ENCODE data around the gene HERC6.

Gene HERC6

DNA sequence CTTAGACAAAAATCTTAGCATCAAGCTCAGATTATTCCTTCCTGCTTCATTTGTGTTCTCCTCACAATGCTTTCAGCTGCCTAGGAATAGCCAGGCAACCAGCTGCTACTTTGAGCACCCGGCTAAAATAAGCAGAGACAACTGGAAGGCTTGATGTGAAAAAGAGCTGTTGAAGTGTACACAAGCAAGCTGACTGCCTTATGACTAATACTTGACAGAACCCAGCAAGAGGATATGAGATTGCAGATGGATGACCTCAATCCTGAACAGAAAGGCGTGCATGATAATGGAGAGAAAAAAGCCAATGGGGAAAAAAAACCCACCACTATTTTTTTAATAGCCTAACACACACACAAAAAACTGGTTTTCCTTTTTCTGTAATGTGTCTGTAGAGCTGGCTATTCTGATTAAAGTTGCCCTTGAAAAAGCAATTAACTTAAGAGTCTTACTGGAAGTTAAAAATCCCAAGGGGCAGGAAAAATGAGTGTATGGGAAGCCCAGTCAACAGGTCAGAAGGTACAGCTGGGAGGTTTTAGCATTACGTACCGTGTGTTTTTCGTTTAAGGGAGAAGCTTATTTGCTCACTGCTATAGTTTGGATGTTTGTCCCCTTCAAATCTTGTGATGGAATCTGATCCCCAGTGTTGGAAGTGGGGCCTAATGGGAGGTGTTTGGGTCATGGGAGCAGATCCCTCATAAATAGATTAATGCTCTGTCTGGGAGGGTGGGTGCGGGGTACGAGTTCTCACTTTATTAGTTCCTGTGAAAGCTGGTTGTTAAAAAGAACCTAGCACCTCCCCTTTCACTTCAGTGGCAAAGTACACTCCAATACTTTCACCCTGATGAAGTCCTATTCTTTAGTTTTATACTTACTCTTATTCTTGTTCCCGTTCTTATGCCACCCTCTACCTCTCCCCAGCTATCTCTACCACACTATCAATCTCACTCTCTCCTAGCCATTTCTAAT lies 37.1 kb upstream of the HERC6 start:
- TF ChIP-seq YY1 (IDR thresholded peaks at IDR 0.05; ENCODE audit: low read depth) = no peak
- no peak for TF ChIP-seq CREB1 (IDR thresholded peaks at IDR 0.05; ENCODE audit: low read depth)
- TF ChIP-seq TAF1 (IDR thresholded peaks at IDR 0.05; ENCODE audit: low read depth) = no peak
- TF ChIP-seq, protein P1, sequence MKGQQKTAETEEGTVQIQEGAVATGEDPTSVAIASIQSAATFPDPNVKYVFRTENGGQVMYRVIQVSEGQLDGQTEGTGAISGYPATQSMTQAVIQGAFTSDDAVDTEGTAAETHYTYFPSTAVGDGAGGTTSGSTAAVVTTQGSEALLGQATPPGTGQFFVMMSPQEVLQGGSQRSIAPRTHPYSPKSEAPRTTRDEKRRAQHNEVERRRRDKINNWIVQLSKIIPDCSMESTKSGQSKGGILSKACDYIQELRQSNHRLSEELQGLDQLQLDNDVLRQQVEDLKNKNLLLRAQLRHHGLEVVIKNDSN (IDR thresholded peaks at IDR 0.05) = no peak
- no peak for TF ChIP-seq RAD21 (IDR thresholded peaks at IDR 0.05; ENCODE audit: low read depth)
- no peak for TF ChIP-seq FOXM1 (IDR thresholded peaks at IDR 0.05; ENCODE audit: borderline replicate concordance, low read depth)
- no peak for TF ChIP-seq EGR1 (IDR thresholded peaks at IDR 0.05)
- no peak for TF ChIP-seq ZBTB7A (IDR thresholded peaks at IDR 0.05; ENCODE audit: low read depth)
- TF ChIP-seq, protein P2, sequence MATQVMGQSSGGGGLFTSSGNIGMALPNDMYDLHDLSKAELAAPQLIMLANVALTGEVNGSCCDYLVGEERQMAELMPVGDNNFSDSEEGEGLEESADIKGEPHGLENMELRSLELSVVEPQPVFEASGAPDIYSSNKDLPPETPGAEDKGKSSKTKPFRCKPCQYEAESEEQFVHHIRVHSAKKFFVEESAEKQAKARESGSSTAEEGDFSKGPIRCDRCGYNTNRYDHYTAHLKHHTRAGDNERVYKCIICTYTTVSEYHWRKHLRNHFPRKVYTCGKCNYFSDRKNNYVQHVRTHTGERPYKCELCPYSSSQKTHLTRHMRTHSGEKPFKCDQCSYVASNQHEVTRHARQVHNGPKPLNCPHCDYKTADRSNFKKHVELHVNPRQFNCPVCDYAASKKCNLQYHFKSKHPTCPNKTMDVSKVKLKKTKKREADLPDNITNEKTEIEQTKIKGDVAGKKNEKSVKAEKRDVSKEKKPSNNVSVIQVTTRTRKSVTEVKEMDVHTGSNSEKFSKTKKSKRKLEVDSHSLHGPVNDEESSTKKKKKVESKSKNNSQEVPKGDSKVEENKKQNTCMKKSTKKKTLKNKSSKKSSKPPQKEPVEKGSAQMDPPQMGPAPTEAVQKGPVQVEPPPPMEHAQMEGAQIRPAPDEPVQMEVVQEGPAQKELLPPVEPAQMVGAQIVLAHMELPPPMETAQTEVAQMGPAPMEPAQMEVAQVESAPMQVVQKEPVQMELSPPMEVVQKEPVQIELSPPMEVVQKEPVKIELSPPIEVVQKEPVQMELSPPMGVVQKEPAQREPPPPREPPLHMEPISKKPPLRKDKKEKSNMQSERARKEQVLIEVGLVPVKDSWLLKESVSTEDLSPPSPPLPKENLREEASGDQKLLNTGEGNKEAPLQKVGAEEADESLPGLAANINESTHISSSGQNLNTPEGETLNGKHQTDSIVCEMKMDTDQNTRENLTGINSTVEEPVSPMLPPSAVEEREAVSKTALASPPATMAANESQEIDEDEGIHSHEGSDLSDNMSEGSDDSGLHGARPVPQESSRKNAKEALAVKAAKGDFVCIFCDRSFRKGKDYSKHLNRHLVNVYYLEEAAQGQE (IDR thresholded peaks at IDR 0.05; ENCODE audit: low read depth) = no peak
- no peak for TF ChIP-seq EP300 (IDR thresholded peaks at IDR 0.05; ENCODE audit: borderline replicate concordance)
- no peak for TF ChIP-seq CEBPB (IDR thresholded peaks at IDR 0.05)
- no peak for TF ChIP-seq TEAD4 (IDR thresholded peaks at IDR 0.05)
- TF ChIP-seq, protein P3, sequence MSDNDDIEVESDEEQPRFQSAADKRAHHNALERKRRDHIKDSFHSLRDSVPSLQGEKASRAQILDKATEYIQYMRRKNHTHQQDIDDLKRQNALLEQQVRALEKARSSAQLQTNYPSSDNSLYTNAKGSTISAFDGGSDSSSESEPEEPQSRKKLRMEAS (IDR thresholded peaks at IDR 0.05) = no peak
- no peak for TF ChIP-seq TCF12 (IDR thresholded peaks at IDR 0.05; ENCODE audit: low read depth)
- no peak for TF ChIP-seq NFIC (IDR thresholded peaks at IDR 0.05)

DNA sequence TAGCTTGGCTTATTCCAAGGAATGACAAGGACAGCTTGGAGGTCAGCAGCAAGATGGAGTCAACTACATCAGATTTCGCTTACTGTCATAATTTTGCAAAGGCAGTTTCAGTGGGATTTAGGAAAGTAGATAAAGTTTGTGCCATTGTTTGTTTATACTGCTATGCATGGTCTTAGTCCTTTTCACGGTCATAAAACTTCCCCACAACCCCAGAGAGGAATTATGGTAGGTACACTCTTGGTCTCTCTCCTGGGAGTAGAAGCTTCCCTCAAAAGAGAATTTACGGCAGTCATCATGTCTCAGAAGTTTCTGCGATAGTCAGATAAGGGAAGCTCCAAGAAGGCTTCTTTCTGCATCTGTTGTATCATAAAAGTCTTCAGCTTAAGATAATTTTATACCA lies 27.9 kb upstream of the HERC6 start:
- TF ChIP-seq, protein P2 (IDR thresholded peaks at IDR 0.05; ENCODE audit: low read depth) = no peak
- TF ChIP-seq FOXM1 (IDR thresholded peaks at IDR 0.05; ENCODE audit: borderline replicate concordance, low read depth) (no peak), ZBTB7A (IDR thresholded peaks at IDR 0.05; ENCODE audit: low read depth) (no peak), RAD21 (IDR thresholded peaks at IDR 0.05; ENCODE audit: low read depth) (no peak), TAF1 (IDR thresholded peaks at IDR 0.05; ENCODE audit: low read depth) (no peak), TCF12 (IDR thresholded peaks at IDR 0.05; ENCODE audit: low read depth) (no peak), YY1 (IDR thresholded peaks at IDR 0.05; ENCODE audit: low read depth) (no peak), CEBPB (IDR thresholded peaks at IDR 0.05) (no peak), EP300 (IDR thresholded peaks at IDR 0.05; ENCODE audit: borderline replicate concordance) (no peak), NFIC (IDR thresholded peaks at IDR 0.05) (no peak), EGR1 (IDR thresholded peaks at IDR 0.05) (no peak), CREB1 (IDR thresholded peaks at IDR 0.05; ENCODE audit: low read depth) (no peak), TEAD4 (IDR thresholded peaks at IDR 0.05) (no peak)
- TF ChIP-seq, protein P1 (IDR thresholded peaks at IDR 0.05) = no peak
- TF ChIP-seq, protein P3 (IDR thresholded peaks at IDR 0.05) = no peak

DNA sequence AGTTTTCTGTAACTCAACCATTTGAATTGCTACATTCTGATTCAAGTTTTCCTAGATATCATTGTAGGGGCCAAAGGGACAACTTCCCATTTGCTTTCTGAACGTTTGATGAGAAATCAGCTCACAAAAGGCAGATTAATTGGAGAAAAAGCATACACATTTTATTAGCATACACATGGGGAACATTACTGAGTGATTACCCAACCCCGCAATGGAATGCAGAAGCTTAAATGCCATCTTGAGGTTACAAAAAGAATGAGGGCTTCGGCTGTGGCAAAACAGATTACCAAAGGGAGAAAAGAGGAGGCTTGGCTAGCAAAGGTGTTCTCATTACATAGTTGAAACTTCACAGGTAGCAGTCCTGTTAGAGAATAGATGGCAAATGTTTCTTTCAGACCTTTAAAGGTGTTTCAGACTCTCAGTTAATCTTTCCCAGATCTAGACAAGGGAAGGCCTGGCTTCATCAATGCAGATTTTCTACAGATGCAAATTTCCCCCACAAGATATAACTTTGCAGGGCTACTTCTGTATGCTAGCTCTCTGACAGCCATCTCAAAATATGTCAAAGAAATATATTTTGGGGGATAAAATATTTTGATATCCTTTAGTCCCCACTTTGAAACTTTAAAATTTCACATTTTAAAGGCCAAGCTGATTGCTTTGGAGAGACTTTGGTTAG lies 26.5 kb upstream of the HERC6 start:
- peak; percentile 69 for TF ChIP-seq CEBPB (IDR thresholded peaks at IDR 0.05)
- TF ChIP-seq CREB1 (IDR thresholded peaks at IDR 0.05; ENCODE audit: low read depth) = no peak

DNA sequence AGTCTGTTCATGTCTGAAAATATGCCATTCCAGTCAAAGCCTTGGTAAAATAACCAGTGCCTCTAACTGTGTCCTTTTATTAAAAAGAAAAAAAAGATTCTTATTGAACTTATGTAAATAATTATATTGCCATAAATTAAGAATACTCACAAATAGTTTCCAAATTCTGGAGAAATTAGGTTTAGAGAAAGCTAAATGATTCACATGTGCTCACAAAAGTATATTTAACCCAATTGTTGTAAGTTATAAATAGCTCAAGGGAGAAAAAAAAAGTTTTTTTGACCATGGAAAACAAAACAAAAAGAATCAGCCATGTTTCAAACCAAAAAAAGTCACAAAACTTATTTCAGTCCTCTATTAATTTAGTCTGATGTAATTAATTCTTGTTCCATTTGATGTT lies 25.3 kb upstream of the HERC6 start:
- TF ChIP-seq EGR1 (IDR thresholded peaks at IDR 0.05) (no peak), FOXM1 (IDR thresholded peaks at IDR 0.05; ENCODE audit: borderline replicate concordance, low read depth) (no peak), YY1 (IDR thresholded peaks at IDR 0.05; ENCODE audit: low read depth) (no peak), TAF1 (IDR thresholded peaks at IDR 0.05; ENCODE audit: low read depth) (no peak), TCF12 (IDR thresholded peaks at IDR 0.05; ENCODE audit: low read depth) (no peak), RAD21 (IDR thresholded peaks at IDR 0.05; ENCODE audit: low read depth) (no peak), TEAD4 (IDR thresholded peaks at IDR 0.05) (no peak)
- TF ChIP-seq, protein P1 (IDR thresholded peaks at IDR 0.05) = no peak
- TF ChIP-seq, protein P3 (IDR thresholded peaks at IDR 0.05) = no peak
- TF ChIP-seq, protein P2 (IDR thresholded peaks at IDR 0.05; ENCODE audit: low read depth) = no peak
